SIG-M5 treated with dmso at 0.1 percent for 504 hours (cell line): ENCODE data around the gene GJC2.
"Not testable (repeated sequence)": the region's sequence is repeated elsewhere in the genome, so short reads cannot be mapped to it uniquely, and the experiment has no call there.

Experiments
- DNase-seq: peaks from one replicate; lab custom pipeline; 2025; ENCODE audit not compliant: unreplicated experiment; lab: John Stamatoyannopoulos, UW

The GJC2 gene

DNA sequence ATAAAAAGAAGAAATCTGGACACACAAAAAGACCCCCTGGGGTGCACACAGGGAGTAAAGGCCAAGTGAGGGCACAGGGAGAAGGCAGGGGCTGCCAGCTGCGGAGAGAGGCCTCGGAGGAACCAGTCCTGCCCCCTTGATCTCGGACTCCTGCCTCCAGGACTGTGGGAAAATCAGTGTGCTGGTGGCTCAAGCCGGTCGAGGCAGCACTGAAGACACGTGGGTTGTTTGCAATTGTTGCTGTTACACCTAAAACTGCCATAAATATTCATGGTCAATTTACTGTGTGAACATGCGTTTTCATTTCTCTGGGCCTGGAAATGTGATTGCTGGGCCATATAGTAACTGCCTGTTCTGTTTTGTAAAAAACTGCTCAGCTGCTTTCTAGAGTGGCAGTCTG lies 34.4 kb downstream of the GJC2 start:
- DNase-seq = no peak

DNA sequence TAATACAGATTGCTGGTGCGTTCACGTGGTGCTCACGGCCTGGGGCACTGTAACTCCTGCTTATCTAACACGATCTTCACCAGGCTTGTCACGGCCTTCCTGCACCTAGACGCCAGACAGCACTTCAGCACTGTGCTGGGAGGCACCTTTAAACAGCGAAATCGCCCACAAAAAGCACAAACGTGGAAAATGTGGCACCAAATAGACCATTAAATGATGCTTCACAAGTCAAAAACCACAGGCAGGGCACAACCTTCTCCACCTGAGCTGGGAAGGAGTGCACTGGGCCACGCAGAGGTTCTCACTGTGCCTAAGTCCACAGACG lies 35.9 kb downstream of the GJC2 start:
- no peak for DNase-seq

DNA sequence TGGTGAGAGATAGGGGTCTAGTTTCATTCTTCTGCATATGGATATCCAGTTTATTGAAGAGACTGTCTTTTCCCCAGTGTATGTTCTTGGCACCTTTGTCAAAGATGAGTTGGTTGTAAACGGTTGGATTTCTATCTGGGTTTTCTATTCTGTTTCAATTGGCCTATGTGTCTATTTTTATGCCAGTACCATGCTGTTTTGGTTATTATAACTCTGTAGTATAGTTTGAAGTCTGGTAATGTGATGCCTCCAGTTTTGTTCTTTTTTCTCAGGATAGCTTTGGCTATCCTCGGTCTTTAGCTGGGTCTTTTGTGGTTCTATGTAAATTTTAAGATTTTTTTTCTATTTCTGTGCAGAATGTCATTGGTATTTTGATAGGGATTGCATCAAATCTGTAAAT lies 38.5 kb downstream of the GJC2 start:
- not testable (repeated sequence) for DNase-seq

DNA sequence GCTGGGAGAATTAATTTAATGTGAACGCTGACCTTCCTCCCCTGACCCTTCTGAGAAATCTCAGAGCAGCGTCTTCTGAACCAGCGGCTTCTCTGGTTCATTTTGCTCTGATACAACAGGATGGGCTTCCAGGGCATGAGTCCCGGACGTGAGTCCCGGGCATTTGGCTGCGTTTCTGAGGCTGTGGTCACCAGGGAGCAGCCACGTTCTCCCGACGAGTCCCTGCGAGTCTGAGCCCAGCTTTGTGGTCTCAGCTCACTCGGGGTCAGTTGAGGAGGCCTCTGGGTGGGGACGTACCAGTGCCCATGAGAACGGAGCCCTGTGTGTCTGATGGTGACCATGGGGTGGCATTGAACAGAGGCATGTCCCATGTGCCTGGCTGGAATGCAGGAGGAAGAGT lies 40.5 kb downstream of the GJC2 start:
- DNase-seq = no peak

DNA sequence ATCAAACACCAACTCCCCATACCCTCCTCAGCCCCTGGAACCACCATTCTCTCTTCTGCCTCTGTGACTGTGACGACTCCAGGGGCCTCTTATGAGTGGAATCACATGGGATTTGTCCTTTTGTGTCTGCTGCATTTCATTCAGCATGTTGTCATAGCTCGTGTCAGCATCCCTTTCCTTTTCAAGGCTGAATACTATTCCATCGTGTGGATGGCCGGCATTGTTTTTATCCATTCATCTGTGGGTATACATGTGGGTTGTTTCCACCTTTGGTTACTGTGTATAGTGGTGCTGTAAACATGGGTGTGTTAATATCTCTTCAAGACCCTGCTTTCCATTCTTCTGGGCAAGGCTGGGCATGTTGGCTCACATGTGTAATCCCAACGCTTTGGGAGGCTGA lies 41.0 kb downstream of the GJC2 start:
- no peak for DNase-seq

DNA sequence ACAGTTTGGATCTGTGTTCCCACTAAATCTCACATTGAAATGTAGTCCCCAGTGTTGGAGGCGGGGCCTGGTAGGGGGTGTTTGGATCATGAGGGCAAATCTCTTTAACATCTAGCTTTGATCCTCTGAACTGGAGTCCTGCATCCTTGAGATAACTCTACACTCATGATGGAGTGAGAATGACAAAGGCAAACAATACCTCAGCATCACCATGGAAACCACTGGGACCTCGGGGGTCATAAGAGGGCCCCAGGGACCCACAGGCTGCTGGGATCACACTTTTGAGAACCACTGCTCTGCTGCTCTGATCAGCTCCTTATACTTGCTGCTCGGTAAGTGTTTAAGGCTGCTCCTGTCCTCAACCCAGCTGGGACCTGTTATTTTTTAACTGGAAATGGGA lies 44.7 kb downstream of the GJC2 start:
- no peak for DNase-seq

DNA sequence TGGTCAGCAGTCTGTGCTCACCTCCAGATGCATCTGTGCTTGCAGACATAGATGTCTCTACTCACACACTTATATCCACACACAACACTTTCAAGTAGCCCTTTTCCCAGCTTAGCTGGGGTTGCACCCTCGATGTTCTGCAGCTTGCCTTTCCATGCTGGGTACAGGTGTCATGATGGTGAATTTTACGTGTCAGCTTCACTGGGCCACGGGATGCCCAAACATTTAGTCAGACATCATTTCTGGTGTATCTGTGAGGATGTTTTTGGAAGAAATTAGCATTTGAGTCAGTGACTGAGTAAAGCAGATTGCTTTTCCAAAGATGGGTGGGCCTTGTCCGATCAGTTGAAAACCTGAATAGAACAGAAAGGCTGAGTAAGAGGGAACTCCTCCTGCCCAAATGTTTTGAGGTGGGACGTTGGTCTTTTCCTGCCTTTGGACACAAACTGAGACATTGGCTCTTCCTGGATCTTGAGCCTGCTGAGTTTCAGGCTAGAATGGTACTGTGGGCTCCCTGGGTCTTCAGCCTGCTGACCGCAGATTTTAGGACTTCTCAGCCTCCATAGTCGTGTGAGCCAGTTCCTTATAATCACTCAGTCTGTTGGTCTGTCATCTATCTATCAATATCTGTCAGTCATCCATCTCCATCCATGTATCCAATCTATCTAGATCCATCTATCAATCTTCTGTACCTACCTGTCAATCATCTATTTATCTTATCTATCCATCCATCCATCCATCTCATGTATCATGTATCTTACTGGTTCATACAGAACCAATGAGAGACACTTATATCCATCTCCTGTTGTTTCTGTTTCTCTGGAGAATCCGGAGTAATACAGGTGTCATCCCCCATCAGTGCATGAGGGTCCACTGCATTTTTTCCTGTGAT lies 45.4 kb downstream of the GJC2 start:
- DNase-seq = no peak

DNA sequence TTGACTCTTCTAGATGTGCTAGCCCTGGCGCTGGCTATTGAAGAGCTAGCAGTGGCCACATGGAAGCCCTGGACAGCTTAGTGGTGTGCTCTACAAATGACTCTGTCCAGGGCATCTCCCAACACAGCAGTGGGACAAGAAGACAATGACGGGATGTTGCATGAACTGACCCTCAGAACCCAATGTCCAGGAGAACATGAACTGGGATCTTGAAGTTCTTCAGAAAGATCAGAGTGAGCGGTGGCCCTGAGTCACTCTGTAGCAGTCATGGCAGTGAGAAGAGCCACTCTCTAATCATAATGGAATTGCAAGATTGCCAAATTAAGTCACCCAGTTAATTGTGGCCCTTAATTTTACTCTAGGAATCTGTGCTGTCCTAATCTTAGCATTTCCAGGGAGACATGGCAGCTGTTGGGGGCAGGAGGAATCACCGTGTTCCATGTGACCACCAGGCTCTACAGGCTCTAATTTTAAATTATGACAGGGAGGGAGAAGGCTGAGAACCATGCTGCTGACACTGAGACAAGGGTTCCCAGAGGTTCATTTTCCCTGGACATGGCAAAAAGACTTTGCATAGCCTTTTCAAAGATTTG lies 47.9 kb downstream of the GJC2 start:
- no peak for DNase-seq

DNA sequence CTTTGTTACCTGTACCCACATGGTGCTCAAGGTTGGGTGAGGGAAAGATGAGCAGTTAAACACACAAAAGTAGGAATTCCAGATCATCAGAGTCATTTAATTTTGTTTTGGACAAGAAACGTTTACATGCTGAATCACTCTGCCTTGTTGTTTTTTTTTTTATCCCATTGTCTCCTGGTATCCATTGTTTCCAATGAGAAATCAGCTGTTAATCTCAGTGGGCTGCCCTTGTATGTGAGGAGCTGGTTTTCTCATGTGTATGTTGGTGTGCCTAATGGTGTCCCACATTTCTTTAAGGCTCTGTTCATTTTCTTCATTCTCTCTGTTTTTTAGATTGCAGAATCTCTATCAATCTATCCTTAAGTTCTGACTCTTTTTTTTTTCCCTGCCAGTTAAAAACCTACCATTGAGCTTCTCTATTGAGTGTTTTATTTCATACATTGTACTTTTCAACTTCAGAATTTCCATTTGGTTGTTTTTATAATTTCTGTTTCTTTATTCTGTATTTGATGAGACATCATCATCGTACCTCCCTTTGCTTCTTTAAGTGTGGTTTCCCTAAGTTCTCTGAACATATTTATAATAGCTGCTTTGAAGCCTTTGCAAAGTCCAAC lies 49.4 kb downstream of the GJC2 start:
- no peak for DNase-seq

DNA sequence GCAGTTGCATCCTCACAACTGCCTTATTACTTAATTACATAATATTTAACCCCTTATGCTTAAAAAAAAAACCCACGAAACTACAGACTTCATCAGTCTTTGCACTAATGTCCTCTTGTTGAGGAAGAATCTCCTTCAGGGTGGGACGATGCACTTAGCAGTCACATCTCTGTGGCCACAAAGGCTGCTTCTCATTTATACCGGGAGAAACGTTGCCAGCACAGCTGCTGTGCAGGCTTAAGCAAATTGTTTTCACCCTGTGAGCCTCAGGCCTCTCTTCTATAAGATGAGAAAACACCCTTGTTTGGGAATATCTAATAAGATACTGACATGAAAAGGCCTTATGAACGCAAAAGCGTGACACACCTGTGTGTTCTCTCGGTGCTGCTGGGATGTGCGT lies 55.2 kb downstream of the GJC2 start:
- DNase-seq = no peak

DNA sequence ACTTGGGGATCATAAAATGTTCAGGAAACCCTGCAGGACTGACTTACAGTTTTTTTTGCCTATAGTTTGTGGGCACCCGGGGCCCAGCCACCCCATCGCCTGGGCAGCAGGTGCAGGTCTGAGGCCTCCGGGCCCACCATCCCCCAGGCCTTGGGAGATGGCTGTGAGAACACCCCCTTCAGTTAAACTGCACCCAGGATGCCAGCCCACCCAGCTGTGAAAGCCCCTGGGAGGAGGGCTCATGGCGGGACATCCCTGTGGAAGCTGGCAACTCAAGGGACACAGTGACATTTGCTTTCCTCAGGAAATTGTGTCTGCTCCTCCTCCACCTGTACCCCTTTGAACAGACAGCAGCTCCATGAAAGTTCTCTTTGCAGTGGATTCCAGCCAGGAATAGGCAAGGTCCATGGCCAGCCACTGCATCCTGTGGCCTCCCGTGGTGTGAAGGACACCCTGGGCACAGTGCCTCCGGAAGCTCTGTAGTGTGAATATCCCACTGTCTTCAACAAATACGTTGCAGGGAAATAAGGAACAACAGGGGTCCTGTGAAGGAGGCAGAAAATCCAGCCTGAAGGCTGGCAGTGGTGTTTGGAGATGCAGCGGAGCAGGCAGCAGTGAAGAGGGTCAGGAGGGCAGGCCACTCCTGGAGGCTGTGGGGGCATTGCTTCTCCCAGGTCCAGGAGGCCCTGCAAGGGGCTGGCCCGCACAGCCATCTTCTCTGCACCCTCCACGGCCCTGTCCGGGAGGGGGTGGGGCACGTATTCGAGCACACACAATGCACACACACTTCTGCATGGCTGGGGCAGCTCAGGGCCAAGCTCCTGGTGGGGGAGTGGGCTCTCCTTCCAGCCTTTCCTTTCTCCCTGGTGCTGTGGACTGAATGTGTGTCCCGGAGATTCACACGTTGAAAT lies 56.1 kb downstream of the GJC2 start:
- no peak for DNase-seq

DNA sequence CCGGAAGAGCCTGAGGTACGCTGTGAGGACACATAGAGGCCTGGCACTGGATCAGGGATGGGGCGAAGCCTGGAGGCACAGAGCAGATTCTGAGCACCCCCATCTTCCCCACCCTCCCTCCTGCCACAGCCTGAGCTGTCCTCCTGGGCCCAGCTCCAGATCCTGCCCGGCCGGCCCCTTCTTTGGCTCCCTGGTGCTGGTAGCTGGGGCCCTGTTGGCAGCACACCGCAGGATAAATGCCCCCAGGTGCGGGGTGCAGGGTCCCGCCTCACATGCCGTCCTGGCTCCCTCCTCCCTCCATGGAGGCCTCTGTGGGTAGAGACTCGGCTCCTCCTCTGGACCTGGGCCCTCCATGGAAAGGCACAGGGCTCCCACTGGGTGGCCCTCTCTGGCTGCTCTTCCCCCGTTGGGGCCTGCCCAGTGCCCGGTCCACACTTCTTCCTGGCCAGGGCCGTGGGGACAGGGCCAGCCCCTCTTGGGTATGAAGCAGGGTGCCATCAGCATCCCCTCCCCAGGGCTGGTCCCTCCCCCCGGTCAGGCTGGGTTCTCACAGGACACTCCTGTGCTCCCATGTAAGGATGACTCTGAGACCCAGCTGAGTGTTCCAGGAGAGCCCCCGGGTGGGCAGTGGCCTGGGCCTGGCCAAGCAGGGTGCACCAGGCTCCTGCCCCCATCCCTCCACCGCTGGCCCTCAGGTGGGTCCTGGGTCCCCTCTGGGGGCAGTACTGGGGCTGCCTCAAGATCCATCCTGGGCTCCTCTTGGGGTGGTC lies 57.0 kb downstream of the GJC2 start:
- DNase-seq = no peak

DNA sequence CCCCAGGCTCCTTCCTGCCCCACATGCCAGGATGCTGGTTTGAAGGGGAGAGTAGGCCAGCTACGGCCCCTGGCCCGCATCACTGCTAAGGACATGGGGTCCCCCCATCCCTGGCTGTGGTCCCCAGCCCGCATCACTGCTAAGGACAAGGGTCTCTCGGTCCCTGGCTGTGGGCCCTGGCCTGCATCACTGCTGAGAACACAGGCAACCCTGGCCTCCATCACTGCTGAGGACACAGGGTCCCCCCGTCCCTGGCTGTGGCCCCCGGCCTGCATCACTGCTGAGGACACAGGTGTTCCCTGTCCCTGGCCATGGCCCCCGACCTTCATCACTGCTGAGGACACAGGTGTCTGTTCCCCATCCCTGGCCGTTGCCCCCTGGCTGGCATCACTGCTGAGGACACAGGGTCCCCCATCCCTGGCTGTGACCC lies 57.7 kb downstream of the GJC2 start:
- no peak for DNase-seq

DNA sequence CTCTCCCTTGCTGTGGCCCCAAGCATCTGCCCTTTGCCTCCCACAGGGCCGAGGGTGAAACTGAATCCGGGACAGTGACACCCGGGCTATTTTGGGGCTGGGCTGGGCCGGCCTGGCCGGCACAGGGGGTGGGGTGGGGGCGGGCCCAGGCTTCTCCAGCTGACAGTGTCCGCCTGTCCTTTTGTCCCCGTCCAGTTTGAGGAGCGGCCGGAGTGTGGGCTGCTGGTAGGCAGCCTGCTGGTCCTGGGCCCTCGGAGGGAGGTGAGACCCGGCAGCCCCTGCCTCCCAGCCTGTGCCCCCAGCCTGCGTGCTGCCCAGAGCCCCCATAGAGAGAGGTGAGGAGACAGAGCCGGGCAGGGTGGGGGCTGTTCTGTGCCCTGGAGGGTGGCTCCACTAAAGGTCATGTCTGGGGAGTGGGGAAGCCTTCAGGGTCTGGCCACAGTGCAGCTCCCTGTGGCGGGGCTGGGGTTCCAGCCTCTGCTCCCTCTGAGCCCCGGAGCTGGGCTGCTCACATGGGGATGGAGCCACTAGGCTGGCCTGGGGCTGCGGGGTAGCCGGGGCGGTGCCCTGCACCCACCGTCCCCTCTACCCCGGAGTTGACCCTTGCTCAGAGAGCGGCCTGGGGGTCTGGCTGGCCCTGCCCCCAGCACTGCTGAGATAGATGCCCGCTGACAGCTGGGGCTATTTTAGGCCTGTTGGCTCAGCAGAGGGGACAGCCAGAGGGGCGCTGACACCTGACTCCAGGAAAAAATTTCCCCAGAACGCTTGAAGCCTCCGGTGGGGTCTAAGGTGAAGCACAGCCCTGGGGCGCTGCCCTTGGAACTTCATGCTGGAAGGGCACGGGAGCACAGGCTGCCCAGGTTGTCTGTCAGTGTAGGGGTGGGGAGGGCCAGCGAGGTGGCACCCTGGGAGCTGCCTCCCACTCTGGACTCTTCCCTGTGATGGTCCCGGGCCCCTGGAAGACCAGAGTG lies 58.4 kb downstream of the GJC2 start, which contains the start of gene OBSCN:
Gene OBSCN, plus strand, starts transcription at position 194 of the 971 bp plus-strand sequence. CDS start 3,740 bp downstream, outside the sequence.
- no peak for DNase-seq

DNA sequence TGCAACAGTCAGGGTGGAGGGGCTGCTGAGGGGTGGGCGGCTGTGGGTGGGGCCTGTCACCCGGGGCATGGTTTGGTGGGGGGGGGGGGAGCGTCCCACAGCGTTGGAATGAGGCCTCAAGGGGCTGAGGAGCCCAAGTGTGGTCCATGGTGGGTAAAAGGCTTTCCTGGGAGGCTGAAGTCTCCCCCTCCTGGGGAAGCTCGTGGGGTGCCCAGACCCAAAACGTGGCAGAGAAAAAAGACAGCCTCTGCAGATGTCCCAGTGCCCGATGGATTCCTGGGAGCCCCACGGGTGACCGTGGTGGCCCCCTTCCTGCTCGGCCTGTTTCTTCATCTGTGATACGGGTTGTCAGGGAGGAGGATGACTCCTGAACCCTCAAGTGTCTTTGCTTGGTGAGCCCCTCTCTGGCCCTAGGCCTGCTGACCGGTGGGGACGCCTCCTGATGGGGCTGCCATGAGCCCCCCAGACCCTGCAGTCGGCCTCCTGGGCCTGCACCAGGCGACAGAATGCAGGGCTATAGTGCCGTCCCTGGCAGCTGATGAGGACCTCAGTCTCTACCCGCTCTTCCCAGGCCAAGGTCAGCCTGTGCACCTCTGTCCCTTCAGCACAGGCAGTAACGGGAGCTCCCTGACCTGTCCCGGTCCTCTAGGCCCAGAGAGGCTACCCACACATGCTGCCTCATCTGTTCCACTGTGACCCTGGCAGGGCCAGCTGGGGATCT lies 59.3 kb downstream of the GJC2 start:
- DNase-seq = no peak
